GM12865 (cell line): ENCODE measurements around the gene DNAH14.

Experiments used
- DNase-seq: peaks from one replicate; pipeline ENCODE4 v3.0.0; 2010; ENCODE audit warnings: low read depth
- H3K4me3 ChIP-seq: 2 replicates; pipeline ENCODE4 v1.5.1; 2011; ENCODE audit warnings: mild to moderate bottlenecking, low read depth, low read length, control low read depth
- CTCF ChIP-seq: IDR thresholded peaks from 2 replicates; pipeline ENCODE4 v1.5.1; 2011; ENCODE audit warnings: low read length, control low read depth, low read depth, inconsistent platforms; ENCODE audit not compliant: insufficient read depth; ENCODE audit errors: missing control alignments

DNAH14 gene

GRCh38 chr1:224903955-224904354 lies 25.5 kb upstream of the DNAH14 start:
- no peak for DNase-seq
- no peak for TF ChIP-seq CTCF
- no peak overlapping the region for H3K4me3 ChIP-seq

- DNase-seq, result no peak
- no peak overlapping the region for H3K4me3 ChIP-seq
- no peak for TF ChIP-seq CTCF
Observed at GRCh38 chr1:224906340-224906739, 23.1 kb upstream of the DNAH14 start.

DNA sequence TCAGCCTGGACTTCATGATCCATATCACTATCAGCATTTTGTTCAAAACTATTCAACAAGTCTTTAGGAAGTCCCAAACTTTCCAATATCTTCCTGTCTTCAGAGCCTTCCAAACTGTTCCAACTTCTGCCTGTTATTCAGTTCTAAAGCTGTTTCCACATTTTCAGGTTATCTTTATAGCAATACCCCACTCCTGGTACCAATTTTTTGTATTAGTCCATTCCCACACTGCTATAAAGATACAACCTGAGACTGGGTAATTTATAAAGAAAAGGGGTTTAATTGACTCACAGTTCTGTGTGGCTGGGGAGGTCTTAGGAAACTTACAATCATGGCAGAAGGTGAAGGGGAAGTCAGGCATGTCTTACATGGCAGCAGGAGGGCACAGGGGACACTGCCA lies 18.3 kb upstream of the DNAH14 start:
- no peak overlapping the region for H3K4me3 ChIP-seq
- DNase-seq, result no peak
- no peak for TF ChIP-seq CTCF

DNA sequence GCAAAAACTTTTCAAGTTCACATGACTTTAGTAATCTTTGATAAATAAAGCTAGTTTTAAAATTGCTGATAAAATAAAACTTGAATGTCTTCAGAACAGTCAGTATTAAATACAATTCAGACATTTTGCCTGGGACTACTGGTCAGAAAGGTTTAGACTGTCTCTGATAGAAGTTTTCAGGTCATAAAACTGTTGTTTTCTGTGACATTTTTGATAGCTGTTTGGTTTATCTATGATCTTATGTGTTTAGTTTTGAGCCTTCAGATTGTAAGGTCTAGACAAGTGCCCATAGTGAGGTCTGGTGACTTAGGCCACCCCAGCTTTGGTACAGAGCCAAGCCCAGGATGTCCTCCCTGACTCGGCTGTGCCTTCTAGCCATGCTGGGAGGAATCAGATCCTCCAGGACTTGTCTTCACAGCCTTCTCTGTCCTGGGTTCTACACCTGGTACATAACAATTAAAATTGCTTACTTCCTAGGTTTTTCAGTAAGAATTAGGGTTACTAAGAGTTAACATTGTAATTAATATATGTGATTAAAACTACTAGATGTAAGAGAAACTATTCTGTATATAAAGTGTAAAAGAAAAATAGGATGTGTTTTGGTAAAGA lies 15.1 kb upstream of the DNAH14 start:
- no peak for TF ChIP-seq CTCF
- H3K4me3 ChIP-seq, result no peak overlapping the region
- DNase-seq, result no peak

- no peak overlapping the region for H3K4me3 ChIP-seq
- no peak for DNase-seq
- TF ChIP-seq CTCF, result no peak
Observed at GRCh38 chr1:224919508-224919907, 10.0 kb upstream of the DNAH14 start.

GRCh38 chr1:224920930-224921329 lies 8.5 kb upstream of the DNAH14 start:
- no peak overlapping the region for H3K4me3 ChIP-seq
- no peak for DNase-seq
- no peak for TF ChIP-seq CTCF

- no peak for TF ChIP-seq CTCF
- DNase-seq, result no peak
- no peak overlapping the region for H3K4me3 ChIP-seq
Observed at GRCh38 chr1:224921354-224921753, 8.1 kb upstream of the DNAH14 start.
